ENCODE measurements around the gene FBXW8.

Gene FBXW8

GRCh38 chr12:116910645-116911451, at the start of gene FBXW8:
Gene FBXW8, plus strand, starts transcription at chr12:116910950. Its CDS starts 88 bp downstream, at chr12:116911038.
- DNase-seq (ENCODE audit: extremely low read depth in 1 of 2, low read depth in 1 of 2): peak in 1 of 2 donors; percentile 39

GRCh38 chr12:116861320-116861719, 49.4 kb upstream of the FBXW8 start:
- DNase-seq (ENCODE audit: extremely low read depth in 1 of 2, low read depth in 1 of 2): no peak

GRCh38 chr12:116862167-116862566, 48.6 kb upstream of the FBXW8 start:
- no peak for DNase-seq (ENCODE audit: extremely low read depth in 1 of 2, low read depth in 1 of 2)

GRCh38 chr12:116863275-116863767, 47.4 kb upstream of the FBXW8 start:
- DNase-seq (ENCODE audit: extremely low read depth in 1 of 2, low read depth in 1 of 2): no peak

GRCh38 chr12:116864371-116865160, 46.2 kb upstream of the FBXW8 start:
- no peak for DNase-seq (ENCODE audit: extremely low read depth in 1 of 2, low read depth in 1 of 2)

- no peak for DNase-seq (ENCODE audit: extremely low read depth in 1 of 2, low read depth in 1 of 2)
Measured at GRCh38 chr12:116867523-116867922, 43.2 kb upstream of the FBXW8 start.

- DNase-seq (ENCODE audit: extremely low read depth in 1 of 2, low read depth in 1 of 2): no peak
Measured at GRCh38 chr12:116870306-116870705, 40.4 kb upstream of the FBXW8 start.

GRCh38 chr12:116874324-116874995, 36.3 kb upstream of the FBXW8 start:
- DNase-seq (ENCODE audit: extremely low read depth in 1 of 2, low read depth in 1 of 2): no peak

- no peak for DNase-seq (ENCODE audit: extremely low read depth in 1 of 2, low read depth in 1 of 2)
Measured at GRCh38 chr12:116876151-116876869, 34.4 kb upstream of the FBXW8 start.

- no peak for DNase-seq (ENCODE audit: extremely low read depth in 1 of 2, low read depth in 1 of 2)
Measured at GRCh38 chr12:116878567-116879508, 31.9 kb upstream of the FBXW8 start.

- no peak for DNase-seq (ENCODE audit: extremely low read depth in 1 of 2, low read depth in 1 of 2)
Measured at GRCh38 chr12:116879509-116880212, 31.1 kb upstream of the FBXW8 start.

GRCh38 chr12:116880213-116880816, 30.4 kb upstream of the FBXW8 start:
- no peak for DNase-seq (ENCODE audit: extremely low read depth in 1 of 2, low read depth in 1 of 2)

GRCh38 chr12:116880817-116881324, 29.9 kb upstream of the FBXW8 start:
- no peak for DNase-seq (ENCODE audit: extremely low read depth in 1 of 2, low read depth in 1 of 2)

- DNase-seq (ENCODE audit: extremely low read depth in 1 of 2, low read depth in 1 of 2): no peak
Measured at GRCh38 chr12:116881325-116881876, 29.3 kb upstream of the FBXW8 start, which contains the start of gene HRK. Gene HRK, minus strand, starts transcription at chr12:116881441. Its CDS starts 134 bp downstream, at chr12:116881307.

GRCh38 chr12:116881877-116882507, 28.8 kb upstream of the FBXW8 start:
- no peak for DNase-seq (ENCODE audit: extremely low read depth in 1 of 2, low read depth in 1 of 2)

GRCh38 chr12:116882742-116883141, 28.0 kb upstream of the FBXW8 start:
- no peak for DNase-seq (ENCODE audit: extremely low read depth in 1 of 2, low read depth in 1 of 2)

GRCh38 chr12:116884871-116885270, 25.9 kb upstream of the FBXW8 start:
- no peak for DNase-seq (ENCODE audit: extremely low read depth in 1 of 2, low read depth in 1 of 2)

Data from activated CD8-positive, alpha-beta memory T cell treated with anti-CD3 and anti-CD28 coated beads for 1 hour (primary cell).